GM18499 (cell line): ENCODE measurements around the gene RIMS1.
A peak's percentile ranks its signal among the peaks of the same experiment; 100 is the strongest.

Source experiments
- ATAC-seq: cut with Tn5 transposase; IDR thresholded peaks from one replicate; pipeline ENCODE4 v1.9.1; 2021; ENCODE audit warnings: moderate number of reproducible peaks; ENCODE audit not compliant: insufficient read depth, unreplicated experiment

The RIMS1 gene

DNA sequence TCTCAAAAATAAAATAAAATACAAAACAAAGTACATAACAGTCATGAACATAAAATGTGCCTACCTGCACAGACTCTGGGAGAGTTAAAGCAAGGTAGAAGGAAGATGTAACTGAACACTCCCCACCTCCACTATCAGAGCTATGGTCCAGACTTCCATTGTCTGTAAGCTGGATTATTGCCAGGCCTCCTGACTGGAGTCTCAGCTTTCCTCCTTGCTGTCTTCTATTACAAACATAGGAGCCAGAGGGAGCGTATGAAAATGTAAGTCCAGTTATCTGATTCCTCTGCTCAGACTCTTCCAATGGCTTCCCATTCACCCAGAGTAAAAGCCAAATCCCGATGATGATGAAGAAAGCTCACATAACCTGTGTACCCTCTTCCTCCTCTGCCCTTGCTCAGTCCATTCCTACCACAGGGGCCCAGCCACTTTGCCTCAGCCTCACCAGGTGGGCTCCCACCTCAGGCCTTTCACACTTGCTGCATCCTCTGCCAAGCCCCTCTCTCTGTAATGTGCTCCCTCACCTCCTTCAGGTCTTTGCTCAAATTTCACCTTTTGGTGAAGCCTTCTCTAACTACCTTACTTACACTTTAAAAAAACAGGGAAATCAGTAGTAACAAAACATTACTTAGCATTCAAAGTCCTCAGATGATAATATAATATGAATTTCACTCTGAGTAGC, 194.1 kb downstream of the RIMS1 start:
- ATAC-seq, result no peak

DNA sequence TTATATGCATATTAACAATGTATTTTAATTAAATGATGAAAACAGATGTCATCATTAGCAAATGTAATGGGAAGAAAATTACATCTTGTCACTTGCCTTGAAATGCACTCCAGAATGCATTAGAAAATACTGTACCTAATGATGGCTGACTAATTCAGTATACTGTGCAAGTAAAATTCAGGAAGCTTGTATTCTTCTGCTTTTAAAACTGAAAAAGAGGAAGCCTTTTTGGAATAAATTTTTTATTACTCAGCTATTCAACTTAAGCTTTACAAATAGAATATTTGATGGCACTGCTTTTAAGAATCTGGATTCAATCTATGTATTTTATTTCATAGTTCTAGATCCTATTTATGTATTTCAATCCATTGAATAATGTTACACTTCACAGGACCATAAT, 195.5 kb downstream of the RIMS1 start:
- no peak for ATAC-seq

DNA sequence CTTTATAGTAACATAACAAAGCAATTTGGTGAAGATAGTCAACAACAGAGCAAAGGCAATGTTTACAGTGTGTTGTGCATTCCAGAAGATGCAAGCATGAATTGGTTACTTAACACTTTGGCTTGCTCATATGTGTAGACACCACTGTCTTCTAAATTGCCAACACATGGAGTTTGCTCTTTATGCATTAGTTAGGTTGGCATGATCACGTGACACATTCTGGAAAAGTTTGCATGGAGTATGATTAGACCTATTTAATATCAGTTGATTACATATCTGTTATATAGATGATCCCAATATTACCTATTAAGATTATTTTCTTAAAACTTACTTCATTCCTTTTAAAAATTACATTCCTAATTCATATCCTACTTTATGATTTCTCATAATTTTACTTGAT, 197.6 kb downstream of the RIMS1 start:
- no peak for ATAC-seq

- no peak for ATAC-seq
These were observed 198.7 kb downstream of the RIMS1 start for GRCh38 chr6:72084992-72085569.

DNA sequence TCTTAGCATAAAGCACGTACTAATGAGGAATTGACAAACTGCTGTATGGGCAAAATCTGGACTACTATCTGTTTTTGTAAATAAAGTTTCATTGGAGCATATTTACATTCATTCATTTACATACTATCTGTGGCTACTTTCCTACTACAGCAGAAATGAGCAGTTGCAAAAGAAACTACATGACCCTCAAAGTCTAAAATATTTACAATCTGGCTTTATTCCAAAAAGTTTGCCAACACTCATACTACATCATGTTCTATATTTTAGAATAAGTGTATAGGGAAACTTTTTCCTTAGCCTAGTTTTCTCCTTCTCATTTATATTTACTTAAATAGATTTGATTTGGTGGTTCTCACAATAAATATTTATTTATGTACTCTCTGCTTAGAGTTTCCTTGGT, 208.2 kb downstream of the RIMS1 start:
- ATAC-seq, result no peak

DNA sequence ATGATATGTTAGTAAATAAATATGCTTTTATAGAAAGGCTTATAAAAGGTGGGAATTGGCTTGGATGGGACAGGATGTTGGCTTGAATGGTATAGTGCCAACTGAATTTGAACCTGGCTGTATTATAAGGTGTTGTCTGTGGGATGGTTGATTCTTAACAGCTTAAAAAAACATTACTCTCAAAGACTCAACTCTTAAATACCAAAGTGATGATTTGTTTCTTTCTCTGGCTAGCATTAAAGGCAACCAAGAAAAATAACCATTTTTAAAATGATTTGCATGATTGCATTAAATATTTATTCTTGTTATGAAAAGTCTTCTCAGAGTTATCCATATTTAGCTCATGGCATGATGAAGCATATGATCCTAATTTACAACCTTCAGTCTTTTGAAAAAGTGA, 216.2 kb downstream of the RIMS1 start:
- no peak for ATAC-seq

DNA sequence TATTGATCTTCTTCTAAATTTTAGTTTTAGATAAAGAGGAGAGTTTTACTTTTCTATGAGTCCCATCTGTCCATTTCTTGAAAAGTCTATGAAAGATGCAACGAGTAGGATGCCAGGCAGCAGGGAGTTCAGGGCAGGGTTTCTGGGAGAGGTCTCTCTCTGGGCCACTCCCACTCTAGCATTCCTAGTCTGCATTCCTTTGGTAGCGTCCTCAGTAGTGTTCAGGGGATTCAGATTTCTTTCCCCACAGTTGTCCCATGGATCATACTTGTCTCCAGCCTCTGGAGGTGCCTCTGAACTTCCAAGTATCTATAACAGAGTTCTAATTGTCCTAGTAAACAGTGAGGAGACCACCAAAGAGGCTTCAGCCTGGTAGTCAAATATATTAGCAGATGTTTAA, 225.3 kb downstream of the RIMS1 start:
- ATAC-seq, result no peak

DNA sequence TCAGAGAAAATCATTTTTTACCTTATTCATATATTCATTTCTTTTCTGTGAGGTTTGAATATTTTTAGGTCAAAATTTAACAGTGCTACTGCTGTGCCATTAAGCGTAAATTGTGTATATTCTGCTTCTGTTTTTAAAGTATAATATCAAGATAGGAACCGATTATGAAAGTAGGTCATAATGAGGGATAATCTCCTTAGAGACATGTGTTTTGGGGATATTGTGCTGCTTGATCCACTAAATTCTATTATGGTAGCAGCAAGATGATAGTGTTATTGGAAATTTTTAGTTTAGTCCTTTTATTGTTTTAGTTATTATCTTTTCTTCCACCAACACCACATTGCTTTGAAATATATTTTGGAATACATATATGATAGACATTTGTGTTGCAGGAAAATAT, 244.0 kb downstream of the RIMS1 start:
- no peak for ATAC-seq

DNA sequence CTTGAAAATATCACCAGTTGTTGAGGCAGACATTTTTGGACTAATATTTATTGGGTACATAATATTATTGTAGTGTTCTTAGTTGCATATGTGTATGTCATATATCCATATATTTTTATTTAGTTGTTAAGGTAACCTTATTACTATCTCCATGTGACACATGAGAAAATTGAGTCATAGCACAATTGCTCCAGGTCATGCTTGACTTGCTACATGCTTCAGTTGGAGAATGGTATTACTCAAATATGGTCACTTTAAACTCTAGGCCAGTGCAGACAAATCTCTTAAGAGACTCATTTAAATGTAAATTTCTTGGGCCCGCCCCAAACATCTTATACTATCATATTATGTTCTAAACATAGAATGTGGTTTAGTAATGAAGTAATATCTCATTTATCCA, 246.1 kb downstream of the RIMS1 start:
- ATAC-seq, result peak; percentile 69

DNA sequence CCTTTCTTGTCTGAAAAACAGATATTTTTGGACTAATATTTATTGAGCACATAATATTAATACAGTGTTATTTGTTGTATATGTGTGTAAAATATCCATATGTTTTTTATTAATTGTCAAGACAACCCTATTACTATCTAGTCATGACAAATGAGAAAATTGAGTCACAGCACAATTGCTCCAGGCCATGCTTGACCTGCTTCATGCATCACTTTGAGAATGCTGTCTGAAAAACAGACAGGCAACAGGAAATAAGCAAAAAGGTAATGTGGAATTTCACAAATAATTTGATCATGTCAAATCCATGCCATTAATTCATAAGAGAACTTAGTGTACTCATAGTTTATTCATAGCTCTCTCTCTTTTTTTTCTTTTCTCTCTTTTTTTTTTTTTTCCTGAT, 246.5 kb downstream of the RIMS1 start:
- peak; percentile 19 for ATAC-seq

DNA sequence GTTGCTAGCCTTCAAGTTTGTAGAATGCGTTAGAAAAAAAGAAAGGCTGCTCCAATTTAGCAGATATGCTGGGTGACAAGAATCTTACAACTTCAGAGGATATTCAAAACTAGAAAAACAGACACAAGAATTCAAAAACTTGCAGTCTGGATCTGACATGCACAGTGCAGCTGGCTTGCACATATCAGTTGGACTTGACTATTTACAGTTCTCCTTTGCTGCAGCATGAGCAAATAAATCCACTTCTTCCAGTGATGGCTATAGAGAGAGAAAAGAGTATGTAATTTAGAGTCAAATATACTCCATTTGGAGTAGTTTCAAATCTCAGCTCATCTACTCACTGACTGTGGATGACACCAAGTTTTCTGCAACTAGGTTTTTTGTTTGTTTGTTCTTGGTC, 247.0 kb downstream of the RIMS1 start:
- no peak for ATAC-seq

- ATAC-seq, result no peak
These were observed 254.4 kb downstream of the RIMS1 start for GRCh38 chr6:72140795-72141194.

GRCh38 chr6:72149715-72150114, 263.4 kb downstream of the RIMS1 start:
- no peak for ATAC-seq

DNA sequence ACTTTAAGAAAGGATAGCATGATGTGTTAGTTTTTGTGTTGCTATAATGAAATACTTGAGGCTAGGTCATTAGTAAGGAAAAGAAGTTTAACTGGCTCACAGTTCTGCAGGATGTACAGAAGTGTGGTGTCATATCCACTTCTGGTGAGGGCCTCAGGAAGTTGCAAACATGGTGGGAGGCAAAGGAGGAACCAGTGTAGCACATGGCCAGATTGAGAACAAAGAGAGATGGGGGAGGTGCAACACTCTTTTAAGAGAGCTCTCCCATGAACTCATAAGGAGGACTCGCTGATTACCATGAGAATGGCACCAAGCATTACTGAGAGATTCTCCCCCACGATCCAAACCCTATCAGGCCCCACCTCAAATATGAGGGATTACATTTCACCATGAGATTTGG, 265.4 kb downstream of the RIMS1 start:
- ATAC-seq, result no peak

DNA sequence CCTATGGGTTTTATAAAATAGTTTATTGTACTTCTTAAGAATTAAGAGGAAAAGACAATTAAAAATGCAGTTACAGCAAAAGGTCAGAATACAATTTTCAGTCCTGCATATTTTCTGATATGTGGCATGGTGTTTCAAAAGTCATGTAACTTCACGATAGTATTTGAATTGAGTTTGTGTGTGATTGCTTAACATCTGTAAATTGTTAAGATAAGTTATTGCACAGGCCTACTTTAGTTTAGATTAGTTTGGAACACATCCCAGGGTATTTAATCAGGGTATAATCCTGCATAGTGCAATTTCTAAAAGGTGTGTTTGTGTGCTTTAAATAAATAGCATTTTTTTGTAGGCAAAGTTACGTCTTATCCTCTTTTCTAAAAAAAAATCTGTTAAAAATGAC, 289.6 kb downstream of the RIMS1 start:
- no peak for ATAC-seq

GRCh38 chr6:72182337-72183246, 296.2 kb downstream of the RIMS1 start:
- ATAC-seq, result peak; percentile 51

DNA sequence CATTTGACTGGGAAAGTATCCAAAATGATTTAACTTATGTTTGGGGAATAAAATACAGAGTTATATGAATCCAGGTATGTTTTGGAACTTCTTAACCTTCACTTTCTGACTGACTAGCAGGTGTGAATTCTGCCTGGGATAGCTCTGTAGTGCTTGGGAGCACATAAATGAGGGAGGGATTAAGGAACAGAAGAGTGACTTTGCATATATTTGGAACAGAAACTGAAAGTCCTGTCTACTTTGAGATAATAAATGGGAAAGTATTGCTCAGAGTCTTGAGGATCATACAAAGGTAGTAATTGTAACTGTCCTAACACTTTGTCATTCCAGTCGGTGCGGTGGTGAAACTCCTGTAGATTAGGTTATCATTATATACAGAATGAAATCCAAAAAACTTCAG, 317.6 kb downstream of the RIMS1 start:
- ATAC-seq, result no peak

DNA sequence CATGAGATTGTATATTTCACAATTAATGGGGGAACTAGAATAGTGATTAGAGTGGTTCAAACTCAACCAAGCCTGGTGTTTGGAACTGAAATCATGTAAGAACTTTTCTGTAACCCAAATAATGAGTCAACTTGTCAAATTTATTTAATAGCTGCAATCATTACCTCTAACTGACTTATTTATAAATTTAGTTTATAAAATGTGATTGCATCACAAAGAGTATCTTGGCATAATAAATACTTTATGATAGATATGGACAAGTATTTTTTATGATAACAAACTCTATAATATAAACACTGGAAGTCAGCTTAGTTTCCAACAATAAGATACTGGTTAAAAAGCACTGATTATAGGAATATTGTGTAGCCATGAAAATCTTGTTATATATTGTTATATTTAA, 319.1 kb downstream of the RIMS1 start:
- no peak for ATAC-seq

DNA sequence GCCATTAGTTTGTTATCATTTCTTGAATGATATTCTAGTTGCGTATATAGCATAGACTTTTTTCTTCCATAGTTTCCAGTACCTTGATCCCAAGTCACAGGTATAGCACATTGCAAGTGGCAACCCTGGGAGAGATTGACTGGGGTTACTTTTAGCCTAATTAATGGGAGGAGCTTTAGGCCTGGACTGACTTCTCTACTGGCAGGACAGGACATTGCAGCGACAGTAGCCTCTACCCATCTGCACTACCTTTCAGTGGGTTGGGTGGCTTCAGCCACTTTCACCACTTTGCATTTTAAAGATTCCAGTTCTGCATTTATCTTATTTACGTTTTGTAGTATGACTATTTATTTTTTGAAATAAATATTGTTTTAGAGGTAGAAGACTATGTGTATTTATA, 320.3 kb downstream of the RIMS1 start:
- no peak for ATAC-seq

DNA sequence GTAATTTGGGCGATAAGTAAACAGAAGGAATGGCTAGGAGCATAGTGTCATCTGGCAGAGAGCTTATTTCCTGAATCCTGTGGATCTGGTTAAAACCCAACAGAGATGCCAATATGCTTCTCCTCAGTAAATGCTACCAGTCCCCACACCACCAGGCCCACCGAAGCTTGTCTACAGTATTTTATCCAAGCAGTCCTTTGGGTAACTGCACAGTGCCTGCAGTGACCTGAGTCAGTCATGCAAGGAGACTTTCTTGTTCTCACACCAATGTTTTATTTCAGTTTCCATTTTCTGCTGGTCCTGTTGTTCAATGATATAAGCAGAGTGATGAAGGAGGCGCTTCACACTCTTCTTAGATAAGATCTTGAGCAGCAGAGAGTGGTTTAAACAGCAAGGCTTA, 326.3 kb downstream of the RIMS1 start:
- no peak for ATAC-seq

GRCh38 chr6:72213654-72214053, 327.3 kb downstream of the RIMS1 start:
- no peak for ATAC-seq
